WTC11 (cell line): ENCODE data around the gene TUT4. TPM values are rescaled to one million over a fixed set of nuclear protein-coding genes. Genes with fewer than 3 reads are reported as not detected.

Experiments used
- ATAC-seq: fragments of 200-7000 bp; cut with Tn5 transposase; 2 replicates; pipeline ENCODE4 v1.10.0; 2021; ENCODE audit warnings: mild to moderate bottlenecking, moderate library complexity
- CTCF ChIA-PET: fragments of 300-600 bp; sonication (Branson Sonifier 250); formaldehyde crosslinking; loops from one replicate; lab custom pipeline; 2021; ENCODE audit warnings: antibody characterized with exemption; lab: Charles Lee
- POLR2A ChIA-PET: fragments of 350-600 bp; sonication (Branson Sonifier 250); formaldehyde crosslinking; loops from one replicate; lab custom pipeline; 2021; ENCODE audit warnings: antibody characterized with exemption; lab: Charles Lee
- DNase-seq: peaks from one replicate; pipeline ENCODE4 v3.0.0; 2021; ENCODE audit warnings: low spot score
- H3K27ac Mint-ChIP-seq: 2 replicates; pipeline ENCODE4 v1.8.0; 2021; ENCODE audit warnings: mixed read lengths
- H3K27me3 Mint-ChIP-seq: 2 replicates; pipeline ENCODE4 v1.8.0; 2021; ENCODE audit warnings: low read depth, mild to moderate bottlenecking, moderate library complexity, mixed read lengths
- H3K36me3 Mint-ChIP-seq: 2 replicates; pipeline ENCODE4 v1.8.0; 2021; ENCODE audit warnings: mixed read lengths
- H3K4me1 Mint-ChIP-seq: 2 replicates; pipeline ENCODE4 v1.8.0; 2022; ENCODE audit warnings: mixed read lengths
- H3K4me3 Mint-ChIP-seq: 2 replicates; pipeline ENCODE4 v1.8.0; 2021; ENCODE audit warnings: mild to moderate bottlenecking, moderate library complexity, mixed read lengths
- H3K9me3 Mint-ChIP-seq: 2 replicates; pipeline ENCODE4 v1.8.0; 2021; ENCODE audit warnings: mixed read lengths
- AFF4 ChIP-seq: sonication (generic); formaldehyde crosslinking; IDR thresholded peaks from 2 replicates; pipeline ENCODE4 v1.8.1; 2023; ENCODE audit warnings: mild to moderate bottlenecking, missing genetic modification reagents, borderline replicate concordance
- AR ChIP-seq: fragments of 250-450 bp; sonication (Bioruptor Pico); IDR thresholded peaks from 2 replicates; pipeline ENCODE4 v1.9.0; 2021; ENCODE audit warnings: mild to moderate bottlenecking
- ATF2 ChIP-seq: sonication (generic); formaldehyde crosslinking; IDR thresholded peaks from 2 replicates; pipeline ENCODE4 v1.8.1; 2022; ENCODE audit warnings: low read depth, missing genetic modification reagents, borderline replicate concordance
- CBFB ChIP-seq: sonication (generic); formaldehyde crosslinking; IDR thresholded peaks from 2 replicates; pipeline ENCODE4 v1.8.1; 2022; ENCODE audit warnings: mild to moderate bottlenecking, low read depth, missing genetic modification reagents
- ELF4 ChIP-seq: sonication (generic); formaldehyde crosslinking; IDR thresholded peaks from 2 replicates; pipeline ENCODE4 v1.8.1; 2022; ENCODE audit warnings: low read depth, mild to moderate bottlenecking, moderate library complexity, missing genetic modification reagents
- ERG ChIP-seq: fragments of 250-450 bp; sonication (Bioruptor Pico); IDR thresholded peaks from 2 replicates; pipeline ENCODE4 v1.8.0; 2021; ENCODE audit warnings: mild to moderate bottlenecking
- MAX ChIP-seq: sonication (generic); formaldehyde crosslinking; IDR thresholded peaks from 2 replicates; pipeline ENCODE4 v1.8.0; 2022; ENCODE audit warnings: mild to moderate bottlenecking, missing genetic modification reagents
- NR3C1 ChIP-seq: sonication (generic); formaldehyde crosslinking; conservative IDR thresholded peaks from 2 replicates; pipeline ENCODE4 v1.8.1; 2023; ENCODE audit warnings: low read depth, mild to moderate bottlenecking, missing genetic modification reagents
- PREB ChIP-seq: sonication (generic); formaldehyde crosslinking; IDR thresholded peaks from 2 replicates; pipeline ENCODE4 v1.8.1; 2022; ENCODE audit warnings: mild to moderate bottlenecking, missing genetic modification reagents, moderate library complexity, borderline replicate concordance
- SMAD4 ChIP-seq: sonication (generic); formaldehyde crosslinking; IDR thresholded peaks from 2 replicates; pipeline ENCODE4 v1.8.0; 2022; ENCODE audit warnings: mild to moderate bottlenecking, missing genetic modification reagents
- USF2 ChIP-seq: sonication (generic); formaldehyde crosslinking; IDR thresholded peaks from 2 replicates; pipeline ENCODE4 v1.8.1; 2023; ENCODE audit warnings: mild to moderate bottlenecking, missing genetic modification reagents, moderate library complexity
- total RNA-seq: library from RNA; stranded (reverse); gene quantifications from 3 replicates; pipeline ENCODE4 v1.2.3, GENCODE V29; 2021

The TUT4 gene
- total RNA-seq, 1 experiment from 2014 or later, result 63.3 TPM

GRCh38 chr1:52460694-52461093 is 92.2 kb downstream of the TUT4 start:
- Mint-ChIP-seq H3K4me1 (peaks cover 36% of the 10 kb centered on the region), H3K9me3 (peaks cover 3% of the 10 kb centered on the region; the same call in 1 of the 2 replicates), H3K36me3 (peaks cover 27% of the 10 kb centered on the region), H3K27me3 (no peaks in the 10 kb centered on the region), H3K27ac (no peak overlapping the region), H3K4me3 (no peak overlapping the region)
- TF ChIP-seq SMAD4 (CRISPR knock-in tag) (no peak), PREB (no peak), CBFB (CRISPR knock-in tag) (no peak), NR3C1 (CRISPR knock-in tag) (no peak), ERG (no peak), AFF4 (CRISPR knock-in tag) (no peak)
- ChIA-PET POLR2A (no interaction called here), CTCF (interaction anchor here (0.5 kb wide), 1 partner anchor 37 kb away, joined by 3 read pairs; no protein-coding TSS in a partner anchor)
- ATAC-seq (no peak), DNase-seq (no peak)

- Mint-ChIP-seq H3K27me3 (no peaks in the 10 kb centered on the region), H3K9me3 (peaks cover 8% of the 10 kb centered on the region), H3K4me1 (peaks cover 39% of the 10 kb centered on the region), H3K4me3 (no peak overlapping the region), H3K36me3 (peaks cover 31% of the 10 kb centered on the region), H3K27ac (no peak overlapping the region)
- CTCF ChIA-PET, result no interaction called here
- POLR2A ChIA-PET, result interaction anchor here (0.6 kb wide), 1 partner anchor 265 kb away, joined by 6 read pairs; no protein-coding TSS in a partner anchor
- DNase-seq (no peak), ATAC-seq (no peak)
- no peak for TF ChIP-seq ATF2 (CRISPR knock-in tag)
- no peak for TF ChIP-seq USF2 (CRISPR knock-in tag)
- TF ChIP-seq ELF4 (CRISPR knock-in tag), result no peak
- no peak for TF ChIP-seq AR (CRISPR knock-in tag)
- TF ChIP-seq MAX (CRISPR knock-in tag), result no peak
Observed at GRCh38 chr1:52455686-52456085, 97.2 kb downstream of the TUT4 start.
